NT2/D1 (cell line): ENCODE results near the gene TNFRSF17.
"Not testable (repeated sequence)": the region's sequence is repeated elsewhere in the genome, so short reads cannot be mapped to it uniquely, and the experiment has no call there.

Experiments
- DNase-seq: peaks from one replicate; pipeline ENCODE4 v3.0.0-alpha.2; 2011; ENCODE audit warnings: low read depth, low spot score
- H3K27me3 ChIP-seq: 2 replicates; pipeline ENCODE4 v1.6.0; 2011; ENCODE audit warnings: mild to moderate bottlenecking; ENCODE audit not compliant: insufficient read length, insufficient read depth
- H3K36me3 ChIP-seq: 2 replicates; pipeline ENCODE4 v1.6.1; 2011; ENCODE audit warnings: mild to moderate bottlenecking, low read length, mixed read lengths; ENCODE audit not compliant: insufficient read depth, insufficient read length
- H3K4me1 ChIP-seq: 2 replicates; pipeline ENCODE4 v1.5.1; 2011; ENCODE audit not compliant: insufficient read depth, insufficient read length
- H3K4me3 ChIP-seq: 2 replicates; pipeline ENCODE4 v1.5.1; 2011; ENCODE audit warnings: low read depth; ENCODE audit not compliant: insufficient read length
- H3K9ac ChIP-seq: 2 replicates; pipeline ENCODE4 v1.6.0; 2011; ENCODE audit warnings: low read depth; ENCODE audit not compliant: insufficient read length
- H3K9me3 ChIP-seq: 2 replicates; pipeline ENCODE4 v1.5.1; 2011; ENCODE audit warnings: mild to moderate bottlenecking, low read length; ENCODE audit not compliant: insufficient read depth
- SUZ12 ChIP-seq: IDR thresholded peaks from 2 replicates; pipeline ENCODE4 v1.6.1; 2011; ENCODE audit not compliant: insufficient read length, insufficient read depth; ENCODE audit errors: extremely low read depth
- YY1 ChIP-seq: IDR thresholded peaks from 2 replicates; pipeline ENCODE4 v1.6.1; 2011; ENCODE audit not compliant: insufficient read length, insufficient read depth
- ZNF274 ChIP-seq: IDR thresholded peaks from 2 replicates; pipeline ENCODE4 v1.6.1; 2011; ENCODE audit warnings: mild to moderate bottlenecking, low read depth, low read length

The TNFRSF17 gene

GRCh38 chr16:11964761-11965551 is at the start of gene TNFRSF17:
Gene TNFRSF17 (plus strand): TSS chr16:11965210. CDS start chr16:11965325, 115 bp downstream.
- no peak within 1 kb of the TSS for H3K4me3 ChIP-seq
- no peaks in the 10 kb centered on the region for H3K9me3 ChIP-seq
- H3K36me3 ChIP-seq, result no peaks in the 10 kb centered on the region
- TF ChIP-seq SUZ12 (no peak), YY1 (no peak), ZNF274 (no peak)
- no peaks in the 10 kb centered on the region for H3K27me3 ChIP-seq
- DNase-seq, result no peak
- H3K9ac ChIP-seq, result no peak within 1 kb of the TSS
- H3K4me1 ChIP-seq, result no peaks in the 10 kb centered on the region

GRCh38 chr16:11915644-11916523 is 49.1 kb upstream of the TNFRSF17 start, which contains the start of gene GSPT1:
Gene GSPT1 (minus strand): TSS chr16:11915956. CDS start chr16:11915720, 236 bp downstream.
- H3K4me1 ChIP-seq, result peaks cover 4% of the 10 kb centered on the region
- no peaks in the 10 kb centered on the region for H3K27me3 ChIP-seq
- H3K36me3 ChIP-seq, result peaks cover 18% of the 10 kb centered on the region
- H3K9me3 ChIP-seq, result no peaks in the 10 kb centered on the region
- peak within 1 kb of the TSS; percentile 83 for H3K9ac ChIP-seq
- peak; percentile 99 for DNase-seq
- peak within 1 kb of the TSS; percentile 72 for H3K4me3 ChIP-seq
- TF ChIP-seq SUZ12 (no peak), ZNF274 (no peak), YY1 (no peak)

GRCh38 chr16:11916524-11917285 is 48.3 kb upstream of the TNFRSF17 start:
- Histone ChIP-seq H3K4me1 (peaks cover 4% of the 10 kb centered on the region), H3K9me3 (no peaks in the 10 kb centered on the region), H3K9ac (peak overlapping the region; percentile 63), H3K36me3 (peaks cover 18% of the 10 kb centered on the region), H3K27me3 (no peaks in the 10 kb centered on the region), H3K4me3 (peak overlapping the region; percentile 72)
- no peak for DNase-seq
- TF ChIP-seq YY1, result no peak
- TF ChIP-seq SUZ12, result no peak
- no peak for TF ChIP-seq ZNF274

GRCh38 chr16:11924046-11924445 is 41.0 kb upstream of the TNFRSF17 start:
- H3K9ac ChIP-seq, H3K9me3 ChIP-seq, H3K36me3 ChIP-seq, H3K4me1 ChIP-seq, H3K4me3 ChIP-seq, H3K27me3 ChIP-seq, DNase-seq: not testable (repeated sequence)

GRCh38 chr16:11927350-11927749 is 37.7 kb upstream of the TNFRSF17 start:
- not testable (repeated sequence) for H3K9ac ChIP-seq

GRCh38 chr16:11941945-11942344 is 23.1 kb upstream of the TNFRSF17 start, which contains the start of gene NPIPB2:
Gene NPIPB2 (minus strand): TSS chr16:11942045. CDS start chr16:11942045, 0 bp downstream.
- H3K36me3 ChIP-seq, H3K9ac ChIP-seq, H3K4me3 ChIP-seq, H3K9me3 ChIP-seq, H3K4me1 ChIP-seq, DNase-seq, H3K27me3 ChIP-seq: not testable (repeated sequence)

More at GRCh38 chr16:11927350-11927749, 37.7 kb upstream of the TNFRSF17 start:
- H3K9me3 ChIP-seq, DNase-seq, H3K36me3 ChIP-seq, H3K4me3 ChIP-seq, H3K27me3 ChIP-seq, H3K4me1 ChIP-seq: not testable (repeated sequence)

GRCh38 chr16:11946433-11946832 is 18.6 kb upstream of the TNFRSF17 start:
- TF ChIP-seq SUZ12, result no peak
- TF ChIP-seq YY1, result no peak
- TF ChIP-seq ZNF274, result no peak
- no peak for DNase-seq
- no peaks in the 10 kb centered on the region for H3K36me3 ChIP-seq

More at GRCh38 chr16:11946433-11946832, 18.6 kb upstream of the TNFRSF17 start:
- Histone ChIP-seq H3K9ac (no peak overlapping the region), H3K4me1 (no peaks in the 10 kb centered on the region), H3K9me3 (no peaks in the 10 kb centered on the region), H3K27me3 (no peaks in the 10 kb centered on the region), H3K4me3 (no peak overlapping the region)
